HepG2 (cell line): Measurements from ENCODE around the gene NDRG2. TPM values are rescaled to one million over a fixed set of nuclear protein-coding genes. Genes with fewer than 3 reads are reported as not detected.
A peak's percentile ranks its signal among the peaks of the same experiment; 100 is the strongest.

ENCODE experiments used
- AHR ChIP-seq: IDR thresholded peaks from 2 replicates; pipeline ENCODE4 v1.6.1; 2018; ENCODE audit warnings: missing genetic modification reagents, missing compliant biosample characterization
- HOXA3 ChIP-seq: sonication (generic); formaldehyde crosslinking; IDR thresholded peaks from 2 replicates; pipeline ENCODE4 v1.5.0; 2020; ENCODE audit warnings: missing genetic modification reagents
- KLF15 ChIP-seq: sonication (generic); formaldehyde crosslinking; IDR thresholded peaks from 2 replicates; pipeline ENCODE4 v1.8.1; 2023; ENCODE audit warnings: borderline replicate concordance, mild to moderate bottlenecking, inconsistent platforms, missing genetic modification reagents, mixed read lengths
- KLF16 ChIP-seq, 2 experiments: sonication (generic) in 1 of 2; formaldehyde crosslinking in 1 of 2; IDR thresholded peaks; 2 replicates each; pipeline versions ENCODE4 v1.6.1 to v1.8.0; 2016 to 2023; ENCODE audit warnings: missing genetic modification reagents in 2 of 2, missing compliant biosample characterization in 1 of 2
- PAXIP1 ChIP-seq: sonication (generic); formaldehyde crosslinking; conservative IDR thresholded peaks from 2 replicates; pipeline ENCODE4 v1.4.0; 2020; ENCODE audit warnings: mild to moderate bottlenecking, missing genetic modification reagents, moderate library complexity
- REL ChIP-seq: sonication (generic); formaldehyde crosslinking; conservative IDR thresholded peaks from 2 replicates; pipeline ENCODE4 v1.8.0; 2022; ENCODE audit warnings: mild to moderate bottlenecking, missing genetic modification reagents, moderate library complexity
- ZBTB2 ChIP-seq: sonication (generic); formaldehyde crosslinking; IDR thresholded peaks from 2 replicates; pipeline ENCODE4 v1.8.0; 2022; ENCODE audit warnings: low read depth, missing genetic modification reagents
- ZNF788 ChIP-seq: sonication (generic); formaldehyde crosslinking; IDR thresholded peaks from 2 replicates; pipeline ENCODE4 v1.5.0; 2020; ENCODE audit warnings: mild to moderate bottlenecking, missing genetic modification reagents, borderline replicate concordance
- polyA plus RNA-seq, 8 experiments: library from polyadenylated mRNA; depleted of rRNA in 3 of 8; stranded (reverse) in 7 of 8; unstranded in 1 of 8; fragments of >200 nt; fragmentation: Illumina TruSeq in 4 of 8; extraction: Trizol in 4 of 8; gene quantifications; 2 replicates each; pipeline versions ENCODE4 v1.2.1 to v1.2.3, GENCODE V29; 2011 to 2016; ENCODE audit warnings: low read depth in 4 of 8, missing spikeins in 1 of 8, mixed read lengths in 1 of 8; ENCODE audit not compliant: insufficient read depth in 1 of 8
- total RNA-seq, 5 experiments: library from RNA; depleted of rRNA; stranded (reverse); fragments of >200 nt; fragmentation: Illumina TruSeq; extraction: Trizol; gene quantifications; 2 replicates each; pipeline ENCODE4 v1.2.3, GENCODE V29; 2016; ENCODE audit warnings: low read depth in 1 of 5
- TF ChIP-seq, protein P1 (sequence below): sonication (generic); formaldehyde crosslinking; IDR thresholded peaks from 2 replicates; pipeline ENCODE4 v1.5.0; 2020; ENCODE audit warnings: mild to moderate bottlenecking, missing genetic modification reagents, borderline replicate concordance
- TF ChIP-seq, protein P2 (sequence below): IDR thresholded peaks from 2 replicates; pipeline ENCODE4 v1.4.0; 2020; ENCODE audit warnings: mild to moderate bottlenecking, missing genetic modification reagents
- TF ChIP-seq, protein P3 (sequence below): sonication (generic); formaldehyde crosslinking; IDR thresholded peaks from 2 replicates; pipeline ENCODE4 v1.4.0; 2020; ENCODE audit warnings: mild to moderate bottlenecking, missing genetic modification reagents

NDRG2 gene
- total and polyA plus RNA-seq, 2 of the 13 experiments (the other 11 are each of a cell fraction or from before 2014, with no cell fraction given), result 27.2 to 189 TPM

DNA sequence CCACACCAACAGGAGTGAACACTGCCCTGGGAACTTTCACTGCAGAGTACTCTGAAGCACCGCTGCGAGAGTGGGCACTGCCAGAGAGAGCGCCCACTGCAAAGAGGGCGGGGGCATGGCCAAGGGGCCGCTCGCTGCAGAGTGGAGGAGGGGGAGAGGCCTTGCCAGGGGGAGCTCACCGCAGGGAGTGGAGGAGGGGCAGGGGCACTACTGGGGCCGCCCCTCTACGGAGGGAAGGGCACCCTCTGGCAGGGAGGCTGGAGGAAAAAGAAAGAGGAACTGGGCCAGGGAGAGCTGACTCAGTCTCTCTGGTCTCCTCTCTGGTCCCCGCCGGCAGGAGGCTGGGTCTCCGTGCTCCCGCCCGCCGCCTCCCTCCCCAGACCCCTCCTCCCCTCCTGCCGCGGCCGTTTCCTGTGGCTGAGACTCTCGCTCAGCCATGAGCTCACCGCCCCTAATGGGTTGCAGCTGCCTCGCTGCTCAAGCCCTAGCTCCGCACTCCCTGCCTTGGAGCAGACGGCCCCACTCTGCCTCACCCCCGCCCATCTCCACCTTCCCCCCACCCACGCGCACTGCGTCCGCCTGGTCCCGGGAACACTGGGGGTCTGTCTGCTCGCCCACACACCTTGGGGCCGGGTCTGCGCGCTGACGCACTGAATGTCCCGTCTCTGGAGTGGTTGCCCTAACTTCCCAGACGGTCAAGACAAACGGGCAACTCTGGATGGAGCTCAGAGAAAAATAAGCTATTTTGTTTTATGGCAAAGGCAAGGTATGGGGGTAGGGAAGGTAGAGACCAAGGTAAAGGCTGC lies 46.6 kb upstream of the NDRG2 start (continued):
- TF ChIP-seq, protein P1, sequence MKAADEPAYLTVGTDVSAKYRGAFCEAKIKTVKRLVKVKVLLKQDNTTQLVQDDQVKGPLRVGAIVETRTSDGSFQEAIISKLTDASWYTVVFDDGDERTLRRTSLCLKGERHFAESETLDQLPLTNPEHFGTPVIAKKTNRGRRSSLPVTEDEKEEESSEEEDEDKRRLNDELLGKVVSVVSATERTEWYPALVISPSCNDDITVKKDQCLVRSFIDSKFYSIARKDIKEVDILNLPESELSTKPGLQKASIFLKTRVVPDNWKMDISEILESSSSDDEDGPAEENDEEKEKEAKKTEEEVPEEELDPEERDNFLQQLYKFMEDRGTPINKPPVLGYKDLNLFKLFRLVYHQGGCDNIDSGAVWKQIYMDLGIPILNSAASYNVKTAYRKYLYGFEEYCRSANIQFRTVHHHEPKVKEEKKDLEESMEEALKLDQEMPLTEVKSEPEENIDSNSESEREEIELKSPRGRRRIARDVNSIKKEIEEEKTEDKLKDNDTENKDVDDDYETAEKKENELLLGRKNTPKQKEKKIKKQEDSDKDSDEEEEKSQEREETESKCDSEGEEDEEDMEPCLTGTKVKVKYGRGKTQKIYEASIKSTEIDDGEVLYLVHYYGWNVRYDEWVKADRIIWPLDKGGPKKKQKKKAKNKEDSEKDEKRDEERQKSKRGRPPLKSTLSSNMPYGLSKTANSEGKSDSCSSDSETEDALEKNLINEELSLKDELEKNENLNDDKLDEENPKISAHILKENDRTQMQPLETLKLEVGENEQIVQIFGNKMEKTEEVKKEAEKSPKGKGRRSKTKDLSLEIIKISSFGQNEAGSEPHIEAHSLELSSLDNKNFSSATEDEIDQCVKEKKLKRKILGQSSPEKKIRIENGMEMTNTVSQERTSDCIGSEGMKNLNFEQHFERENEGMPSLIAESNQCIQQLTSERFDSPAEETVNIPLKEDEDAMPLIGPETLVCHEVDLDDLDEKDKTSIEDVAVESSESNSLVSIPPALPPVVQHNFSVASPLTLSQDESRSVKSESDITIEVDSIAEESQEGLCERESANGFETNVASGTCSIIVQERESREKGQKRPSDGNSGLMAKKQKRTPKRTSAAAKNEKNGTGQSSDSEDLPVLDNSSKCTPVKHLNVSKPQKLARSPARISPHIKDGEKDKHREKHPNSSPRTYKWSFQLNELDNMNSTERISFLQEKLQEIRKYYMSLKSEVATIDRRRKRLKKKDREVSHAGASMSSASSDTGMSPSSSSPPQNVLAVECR (CRISPR knock-in tag), result peak; percentile 48
- TF ChIP-seq PAXIP1 (CRISPR knock-in tag) (0 out of 2 replicates have a peak, but pooled peaks have one; percentile 10), HOXA3 (CRISPR knock-in tag) (no peak; the same call in 1 of the 2 replicates), KLF16 (CRISPR knock-in tag; IDR thresholded peaks at IDR 0.05) (peak in 1 of 2 experiments; percentile 34; a peak in 1 of 4 replicates), AHR (CRISPR knock-in tag) (0 out of 2 replicates have a peak, but pooled peaks have one; percentile 67), KLF15 (CRISPR knock-in tag) (no peak), REL (CRISPR knock-in tag) (peak; percentile 97), ZBTB2 (CRISPR knock-in tag) (peak; percentile 58; the same call in 1 of the 2 replicates), ZNF788 (CRISPR knock-in tag) (peak; percentile 5; the same call in 1 of the 2 replicates)
- TF ChIP-seq, protein P2, sequence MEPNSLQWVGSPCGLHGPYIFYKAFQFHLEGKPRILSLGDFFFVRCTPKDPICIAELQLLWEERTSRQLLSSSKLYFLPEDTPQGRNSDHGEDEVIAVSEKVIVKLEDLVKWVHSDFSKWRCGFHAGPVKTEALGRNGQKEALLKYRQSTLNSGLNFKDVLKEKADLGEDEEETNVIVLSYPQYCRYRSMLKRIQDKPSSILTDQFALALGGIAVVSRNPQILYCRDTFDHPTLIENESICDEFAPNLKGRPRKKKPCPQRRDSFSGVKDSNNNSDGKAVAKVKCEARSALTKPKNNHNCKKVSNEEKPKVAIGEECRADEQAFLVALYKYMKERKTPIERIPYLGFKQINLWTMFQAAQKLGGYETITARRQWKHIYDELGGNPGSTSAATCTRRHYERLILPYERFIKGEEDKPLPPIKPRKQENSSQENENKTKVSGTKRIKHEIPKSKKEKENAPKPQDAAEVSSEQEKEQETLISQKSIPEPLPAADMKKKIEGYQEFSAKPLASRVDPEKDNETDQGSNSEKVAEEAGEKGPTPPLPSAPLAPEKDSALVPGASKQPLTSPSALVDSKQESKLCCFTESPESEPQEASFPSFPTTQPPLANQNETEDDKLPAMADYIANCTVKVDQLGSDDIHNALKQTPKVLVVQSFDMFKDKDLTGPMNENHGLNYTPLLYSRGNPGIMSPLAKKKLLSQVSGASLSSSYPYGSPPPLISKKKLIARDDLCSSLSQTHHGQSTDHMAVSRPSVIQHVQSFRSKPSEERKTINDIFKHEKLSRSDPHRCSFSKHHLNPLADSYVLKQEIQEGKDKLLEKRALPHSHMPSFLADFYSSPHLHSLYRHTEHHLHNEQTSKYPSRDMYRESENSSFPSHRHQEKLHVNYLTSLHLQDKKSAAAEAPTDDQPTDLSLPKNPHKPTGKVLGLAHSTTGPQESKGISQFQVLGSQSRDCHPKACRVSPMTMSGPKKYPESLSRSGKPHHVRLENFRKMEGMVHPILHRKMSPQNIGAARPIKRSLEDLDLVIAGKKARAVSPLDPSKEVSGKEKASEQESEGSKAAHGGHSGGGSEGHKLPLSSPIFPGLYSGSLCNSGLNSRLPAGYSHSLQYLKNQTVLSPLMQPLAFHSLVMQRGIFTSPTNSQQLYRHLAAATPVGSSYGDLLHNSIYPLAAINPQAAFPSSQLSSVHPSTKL (CRISPR knock-in tag), result peak; percentile 48
- TF ChIP-seq, protein P3, sequence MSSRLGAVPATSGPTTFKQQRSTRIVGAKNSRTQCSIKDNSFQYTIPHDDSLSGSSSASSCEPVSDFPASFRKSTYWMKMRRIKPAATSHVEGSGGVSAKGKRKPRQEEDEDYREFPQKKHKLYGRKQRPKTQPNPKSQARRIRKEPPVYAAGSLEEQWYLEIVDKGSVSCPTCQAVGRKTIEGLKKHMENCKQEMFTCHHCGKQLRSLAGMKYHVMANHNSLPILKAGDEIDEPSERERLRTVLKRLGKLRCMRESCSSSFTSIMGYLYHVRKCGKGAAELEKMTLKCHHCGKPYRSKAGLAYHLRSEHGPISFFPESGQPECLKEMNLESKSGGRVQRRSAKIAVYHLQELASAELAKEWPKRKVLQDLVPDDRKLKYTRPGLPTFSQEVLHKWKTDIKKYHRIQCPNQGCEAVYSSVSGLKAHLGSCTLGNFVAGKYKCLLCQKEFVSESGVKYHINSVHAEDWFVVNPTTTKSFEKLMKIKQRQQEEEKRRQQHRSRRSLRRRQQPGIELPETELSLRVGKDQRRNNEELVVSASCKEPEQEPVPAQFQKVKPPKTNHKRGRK (CRISPR knock-in tag), result no peak
